Measurements from ENCODE around the gene MGAT4A.

DNA sequence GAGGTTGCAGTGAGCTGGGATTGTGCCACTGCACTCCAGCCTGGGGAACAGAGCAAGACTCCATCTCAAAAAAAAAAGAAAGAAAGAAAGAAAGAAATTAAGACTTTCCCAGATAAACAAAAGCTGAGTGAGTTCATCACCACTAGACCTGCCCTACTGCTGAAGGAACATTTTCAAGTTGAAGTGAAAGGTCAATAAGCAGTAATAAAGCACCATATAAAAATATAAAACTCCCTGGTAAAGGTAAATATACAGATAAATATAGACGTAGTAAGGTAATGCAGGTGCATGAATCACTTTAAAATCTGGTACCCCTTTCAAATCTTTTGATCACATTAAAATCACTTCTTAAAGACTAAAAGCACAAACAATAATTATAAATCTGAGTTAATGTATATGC lies 79.9 kb downstream of the MGAT4A start:
- TF ChIP-seq, protein P1, sequence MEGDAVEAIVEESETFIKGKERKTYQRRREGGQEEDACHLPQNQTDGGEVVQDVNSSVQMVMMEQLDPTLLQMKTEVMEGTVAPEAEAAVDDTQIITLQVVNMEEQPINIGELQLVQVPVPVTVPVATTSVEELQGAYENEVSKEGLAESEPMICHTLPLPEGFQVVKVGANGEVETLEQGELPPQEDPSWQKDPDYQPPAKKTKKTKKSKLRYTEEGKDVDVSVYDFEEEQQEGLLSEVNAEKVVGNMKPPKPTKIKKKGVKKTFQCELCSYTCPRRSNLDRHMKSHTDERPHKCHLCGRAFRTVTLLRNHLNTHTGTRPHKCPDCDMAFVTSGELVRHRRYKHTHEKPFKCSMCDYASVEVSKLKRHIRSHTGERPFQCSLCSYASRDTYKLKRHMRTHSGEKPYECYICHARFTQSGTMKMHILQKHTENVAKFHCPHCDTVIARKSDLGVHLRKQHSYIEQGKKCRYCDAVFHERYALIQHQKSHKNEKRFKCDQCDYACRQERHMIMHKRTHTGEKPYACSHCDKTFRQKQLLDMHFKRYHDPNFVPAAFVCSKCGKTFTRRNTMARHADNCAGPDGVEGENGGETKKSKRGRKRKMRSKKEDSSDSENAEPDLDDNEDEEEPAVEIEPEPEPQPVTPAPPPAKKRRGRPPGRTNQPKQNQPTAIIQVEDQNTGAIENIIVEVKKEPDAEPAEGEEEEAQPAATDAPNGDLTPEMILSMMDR (IDR thresholded peaks at IDR 0.05): no peak
- TF ChIP-seq POLR2A (IDR thresholded peaks at IDR 0.05): no peak

All from vagina (tissue), 2 donors.